HepG2 (cell line): ENCODE results near the gene PNKP. TPM values are rescaled to one million over a fixed set of nuclear protein-coding genes. Genes with fewer than 3 reads are reported as not detected.

ENCODE experiments used
- BORCS8-MEF2B ChIP-seq: sonication (generic); formaldehyde crosslinking; IDR thresholded peaks from 2 replicates; pipeline ENCODE4 v1.8.0; 2022; ENCODE audit warnings: mild to moderate bottlenecking, missing genetic modification reagents
- FOSL2 ChIP-seq: sonication (generic); formaldehyde crosslinking; IDR thresholded peaks from 2 replicates; pipeline ENCODE4 v1.4.0; 2020; ENCODE audit warnings: missing genetic modification reagents
- FOXP1 ChIP-seq, 2 experiments: fragments of 450-650 bp in 1 of 2; IDR thresholded peaks; 2 replicates each; pipeline ENCODE4 v1.6.1; 2017 to 2018; ENCODE audit warnings: antibody characterized with exemption in 1 of 2
- HOXD1 ChIP-seq: sonication (generic); formaldehyde crosslinking; IDR thresholded peaks from 2 replicates; pipeline ENCODE4 v1.5.0; 2020; ENCODE audit warnings: missing genetic modification reagents
- ISL2 ChIP-seq: sonication (generic); formaldehyde crosslinking; IDR thresholded peaks from 2 replicates; pipeline ENCODE4 v1.5.0; 2020; ENCODE audit warnings: missing genetic modification reagents
- KAT2B ChIP-seq: fragments of 150-350 bp; IDR thresholded peaks from 2 replicates; pipeline ENCODE4 v1.6.1; 2014; ENCODE audit warnings: low read depth, low read length, borderline replicate concordance
- PHF5A ChIP-seq: IDR thresholded peaks from one replicate; pipeline ENCODE4 v1.6.1; 2018; ENCODE audit warnings: low read depth, missing genetic modification reagents; ENCODE audit not compliant: unreplicated experiment
- PITX1 ChIP-seq: sonication (generic); formaldehyde crosslinking; IDR thresholded peaks from 2 replicates; pipeline ENCODE4 v1.5.1; 2020; ENCODE audit warnings: mild to moderate bottlenecking, missing genetic modification reagents
- SNAPC2 ChIP-seq: sonication (generic); formaldehyde crosslinking; IDR thresholded peaks from 2 replicates; pipeline ENCODE4 v1.8.1; 2022; ENCODE audit warnings: mild to moderate bottlenecking, missing genetic modification reagents
- SP5 ChIP-seq: IDR thresholded peaks from 2 replicates; pipeline ENCODE4 v1.6.1; 2016; ENCODE audit warnings: low read depth, borderline replicate concordance
- SRF ChIP-seq: IDR thresholded peaks from 2 replicates; pipeline ENCODE4 v1.6.1; 2011; ENCODE audit warnings: mild to moderate bottlenecking, low read depth, low read length, moderate library complexity
- TEAD3 ChIP-seq: optimal IDR thresholded peaks from 2 replicates; pipeline ENCODE3; 2016; ENCODE audit warnings: borderline replicate concordance
- TOPORS ChIP-seq: sonication (generic); formaldehyde crosslinking; IDR thresholded peaks from 2 replicates; pipeline ENCODE4 v1.8.0; 2023; ENCODE audit warnings: mild to moderate bottlenecking, missing genetic modification reagents
- ZNF256 ChIP-seq: sonication (generic); formaldehyde crosslinking; conservative IDR thresholded peaks from 2 replicates; pipeline ENCODE4 v1.4.0; 2020; ENCODE audit warnings: missing genetic modification reagents
- ZNF547 ChIP-seq: sonication (generic); formaldehyde crosslinking; IDR thresholded peaks from 2 replicates; pipeline ENCODE4 v1.5.1; 2020; ENCODE audit warnings: mild to moderate bottlenecking, missing genetic modification reagents
- ZNF577 ChIP-seq: sonication (generic); formaldehyde crosslinking; IDR thresholded peaks from 2 replicates; pipeline ENCODE4 v1.4.0; 2020; ENCODE audit warnings: mild to moderate bottlenecking, low read depth, missing genetic modification reagents, borderline replicate concordance
- ZNF75D ChIP-seq: sonication (generic); formaldehyde crosslinking; IDR thresholded peaks from 2 replicates; pipeline ENCODE4 v1.8.1; 2023; ENCODE audit warnings: missing genetic modification reagents, mild to moderate bottlenecking, borderline replicate concordance
- ZNF788 ChIP-seq: sonication (generic); formaldehyde crosslinking; IDR thresholded peaks from 2 replicates; pipeline ENCODE4 v1.5.0; 2020; ENCODE audit warnings: mild to moderate bottlenecking, missing genetic modification reagents, borderline replicate concordance
- ZNF792 ChIP-seq: IDR thresholded peaks from 2 replicates; pipeline ENCODE4 v1.6.1; 2016
- polyA plus RNA-seq, 8 experiments: library from polyadenylated mRNA; depleted of rRNA in 3 of 8; stranded (reverse) in 7 of 8; unstranded in 1 of 8; fragments of >200 nt; fragmentation: Illumina TruSeq in 4 of 8; extraction: Trizol in 4 of 8; gene quantifications; 2 replicates each; pipeline versions ENCODE4 v1.2.1 to v1.2.3, GENCODE V29; 2011 to 2016; ENCODE audit warnings: low read depth in 4 of 8, missing spikeins in 1 of 8, mixed read lengths in 1 of 8; ENCODE audit not compliant: insufficient read depth in 1 of 8
- total RNA-seq, 5 experiments: library from RNA; depleted of rRNA; stranded (reverse); fragments of >200 nt; fragmentation: Illumina TruSeq; extraction: Trizol; gene quantifications; 2 replicates each; pipeline ENCODE4 v1.2.3, GENCODE V29; 2016; ENCODE audit warnings: low read depth in 1 of 5
- TF ChIP-seq, protein P1 (sequence below): sonication (generic); formaldehyde crosslinking; IDR thresholded peaks from 2 replicates; pipeline ENCODE4 v1.5.0; 2020; ENCODE audit warnings: missing genetic modification reagents
- TF ChIP-seq, protein P2 (sequence below): IDR thresholded peaks from 2 replicates; pipeline ENCODE4 v1.6.1; 2012; ENCODE audit warnings: low read depth, low read length, improper control_type of control experiment
- TF ChIP-seq, protein P3 (sequence below), 2 experiments: sonication (generic) in 1 of 2; formaldehyde crosslinking in 1 of 2; IDR thresholded peaks; 2 replicates each; pipeline versions ENCODE4 v1.4.0 to v1.6.1; 2018 to 2020; ENCODE audit warnings: missing genetic modification reagents in 2 of 2, borderline replicate concordance in 1 of 2, low read depth in 1 of 2, mild to moderate bottlenecking in 1 of 2, missing biosample characterization in 1 of 2
- TF ChIP-seq, protein P4 (sequence below): sonication (generic); formaldehyde crosslinking; IDR thresholded peaks from 2 replicates; pipeline ENCODE4 v1.4.0; 2020; ENCODE audit warnings: missing genetic modification reagents

PNKP gene
- total and polyA plus RNA-seq, 2 of the 13 experiments (the other 11 are each of a cell fraction or from before 2014, with no cell fraction given) = 12.7 to 27.1 TPM

DNA sequence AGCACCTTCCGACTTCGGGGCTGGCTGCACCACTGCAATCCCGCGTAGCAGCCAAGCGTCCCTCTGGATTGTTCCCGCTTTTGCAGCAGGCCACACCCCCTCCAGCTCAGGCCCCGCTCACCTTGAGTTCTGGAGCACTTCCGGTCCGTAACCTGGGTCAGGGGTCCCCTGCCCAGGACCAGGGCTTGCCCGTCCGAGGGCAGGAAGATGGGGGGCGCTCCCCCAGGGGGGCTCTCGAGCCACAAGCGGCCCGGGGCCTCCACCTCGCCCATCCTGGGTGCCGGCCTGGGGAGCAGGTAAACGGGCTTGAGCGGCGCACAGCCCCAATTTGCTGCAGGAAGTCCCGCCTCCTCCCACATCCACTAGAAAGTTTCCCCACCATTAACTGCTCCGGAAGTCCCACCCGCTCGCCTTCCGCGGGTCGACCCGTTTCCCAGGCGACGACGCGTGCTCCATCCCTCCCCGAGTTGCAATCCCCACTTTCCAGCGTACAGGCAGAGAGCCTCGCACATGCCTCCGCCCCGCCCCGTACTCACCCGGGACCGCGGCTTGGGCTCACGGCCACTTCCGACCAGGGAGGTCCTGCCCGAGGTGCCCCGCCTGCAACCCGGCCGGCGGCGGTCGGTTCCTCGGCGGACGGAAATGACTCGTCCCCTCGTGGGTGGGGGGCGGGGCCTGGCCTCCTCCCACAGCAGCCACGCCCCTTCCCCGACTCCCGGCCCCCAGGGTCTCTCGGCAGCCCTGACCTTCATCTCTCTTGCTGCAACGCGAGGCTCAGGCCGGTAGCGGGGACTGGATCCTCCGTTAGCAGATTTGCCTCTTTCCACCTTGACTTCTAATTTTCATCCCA is at the start of gene PNKP (continued):
- peak; percentile 40; the same call in 1 of the 2 replicates for TF ChIP-seq ZNF75D
- TF ChIP-seq, protein P1, sequence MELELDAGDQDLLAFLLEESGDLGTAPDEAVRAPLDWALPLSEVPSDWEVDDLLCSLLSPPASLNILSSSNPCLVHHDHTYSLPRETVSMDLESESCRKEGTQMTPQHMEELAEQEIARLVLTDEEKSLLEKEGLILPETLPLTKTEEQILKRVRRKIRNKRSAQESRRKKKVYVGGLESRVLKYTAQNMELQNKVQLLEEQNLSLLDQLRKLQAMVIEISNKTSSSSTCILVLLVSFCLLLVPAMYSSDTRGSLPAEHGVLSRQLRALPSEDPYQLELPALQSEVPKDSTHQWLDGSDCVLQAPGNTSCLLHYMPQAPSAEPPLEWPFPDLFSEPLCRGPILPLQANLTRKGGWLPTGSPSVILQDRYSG (CRISPR knock-in tag) = 0 out of 2 replicates have a peak, but pooled peaks have one; percentile 67
- TF ChIP-seq SRF = no peak
- TF ChIP-seq, protein P2, sequence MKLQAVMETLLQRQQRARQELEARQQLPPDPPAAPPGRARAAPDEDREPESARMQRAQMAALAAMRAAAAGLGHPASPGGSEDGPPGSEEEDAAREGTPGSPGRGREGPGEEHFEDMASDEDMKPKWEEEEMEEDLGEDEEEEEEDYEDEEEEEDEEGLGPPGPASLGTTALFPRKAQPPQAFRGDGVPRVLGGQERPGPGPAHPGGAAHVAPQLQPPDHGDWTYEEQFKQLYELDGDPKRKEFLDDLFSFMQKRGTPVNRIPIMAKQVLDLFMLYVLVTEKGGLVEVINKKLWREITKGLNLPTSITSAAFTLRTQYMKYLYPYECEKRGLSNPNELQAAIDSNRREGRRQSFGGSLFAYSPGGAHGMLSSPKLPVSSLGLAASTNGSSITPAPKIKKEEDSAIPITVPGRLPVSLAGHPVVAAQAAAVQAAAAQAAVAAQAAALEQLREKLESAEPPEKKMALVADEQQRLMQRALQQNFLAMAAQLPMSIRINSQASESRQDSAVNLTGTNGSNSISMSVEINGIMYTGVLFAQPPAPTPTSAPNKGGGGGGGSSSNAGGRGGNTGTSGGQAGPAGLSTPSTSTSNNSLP = no peak
- TF ChIP-seq, protein P3, sequence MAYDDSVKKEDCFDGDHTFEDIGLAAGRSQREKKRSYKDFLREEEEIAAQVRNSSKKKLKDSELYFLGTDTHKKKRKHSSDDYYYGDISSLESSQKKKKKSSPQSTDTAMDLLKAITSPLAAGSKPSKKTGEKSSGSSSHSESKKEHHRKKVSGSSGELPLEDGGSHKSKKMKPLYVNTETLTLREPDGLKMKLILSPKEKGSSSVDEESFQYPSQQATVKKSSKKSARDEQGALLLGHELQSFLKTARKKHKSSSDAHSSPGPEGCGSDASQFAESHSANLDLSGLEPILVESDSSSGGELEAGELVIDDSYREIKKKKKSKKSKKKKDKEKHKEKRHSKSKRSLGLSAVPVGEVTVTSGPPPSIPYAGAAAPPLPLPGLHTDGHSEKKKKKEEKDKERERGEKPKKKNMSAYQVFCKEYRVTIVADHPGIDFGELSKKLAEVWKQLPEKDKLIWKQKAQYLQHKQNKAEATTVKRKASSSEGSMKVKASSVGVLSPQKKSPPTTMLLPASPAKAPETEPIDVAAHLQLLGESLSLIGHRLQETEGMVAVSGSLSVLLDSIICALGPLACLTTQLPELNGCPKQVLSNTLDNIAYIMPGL (CRISPR knock-in tag; IDR thresholded peaks at IDR 0.05; ENCODE audit: borderline replicate concordance in 1 of 2, low read depth in 1 of 2) = peak; percentile 43 to 67; a peak in 2 of 4 replicates
- no peak for TF ChIP-seq ZNF256 (CRISPR knock-in tag)
- peak; percentile 32 for TF ChIP-seq PHF5A (CRISPR knock-in tag)
- 0 out of 2 replicates have a peak, but pooled peaks have one; percentile 24 for TF ChIP-seq BORCS8-MEF2B (CRISPR knock-in tag)
- TF ChIP-seq, protein P4, sequence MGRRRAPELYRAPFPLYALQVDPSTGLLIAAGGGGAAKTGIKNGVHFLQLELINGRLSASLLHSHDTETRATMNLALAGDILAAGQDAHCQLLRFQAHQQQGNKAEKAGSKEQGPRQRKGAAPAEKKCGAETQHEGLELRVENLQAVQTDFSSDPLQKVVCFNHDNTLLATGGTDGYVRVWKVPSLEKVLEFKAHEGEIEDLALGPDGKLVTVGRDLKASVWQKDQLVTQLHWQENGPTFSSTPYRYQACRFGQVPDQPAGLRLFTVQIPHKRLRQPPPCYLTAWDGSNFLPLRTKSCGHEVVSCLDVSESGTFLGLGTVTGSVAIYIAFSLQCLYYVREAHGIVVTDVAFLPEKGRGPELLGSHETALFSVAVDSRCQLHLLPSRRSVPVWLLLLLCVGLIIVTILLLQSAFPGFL (CRISPR knock-in tag) = no peak
- peak; percentile 80 for TF ChIP-seq ZNF547
- TF ChIP-seq ZNF788 (CRISPR knock-in tag) = peak; percentile 87; the same call in 1 of the 2 replicates
- TF ChIP-seq ZNF792 (CRISPR knock-in tag) = no peak
- TF ChIP-seq SNAPC2 = no peak
- TF ChIP-seq ISL2 (CRISPR knock-in tag) = 0 out of 2 replicates have a peak, but pooled peaks have one; percentile 8
- peak; percentile 84 for TF ChIP-seq PITX1 (CRISPR knock-in tag)
- TF ChIP-seq HOXD1 (CRISPR knock-in tag) = no peak; the same call in 1 of the 2 replicates
- 0 out of 2 replicates have a peak, but pooled peaks have one; percentile 9 for TF ChIP-seq TOPORS (CRISPR knock-in tag)
- peak; percentile 48; the same call in 1 of the 2 replicates for TF ChIP-seq FOSL2
- TF ChIP-seq TEAD3 = no peak
- peak; percentile 76; the same call in 1 of the 2 replicates for TF ChIP-seq SP5 (CRISPR knock-in tag)
- TF ChIP-seq FOXP1 (IDR thresholded peaks at IDR 0.05) = no peak
- no peak for TF ChIP-seq FOXP1 (CRISPR knock-in tag; IDR thresholded peaks at IDR 0.05)
- TF ChIP-seq KAT2B = no peak
- 0 out of 2 replicates have a peak, but pooled peaks have one; percentile 70 for TF ChIP-seq ZNF577 (CRISPR knock-in tag)
